GM12873 (cell line): ENCODE results near the gene GABRG3.

Source experiments
- CTCF ChIP-seq: IDR thresholded peaks from 2 replicates; pipeline ENCODE4 v1.5.1; 2012; ENCODE audit warnings: low read depth, mild to moderate bottlenecking, moderate library complexity, low read length, control low read depth; ENCODE audit not compliant: insufficient read depth; ENCODE audit errors: missing control alignments

Gene GABRG3

GRCh38 chr15:27410996-27411605 lies 440.1 kb downstream of the GABRG3 start:
- TF ChIP-seq CTCF, result no peak

- TF ChIP-seq CTCF, result no peak
Measured at GRCh38 chr15:27412415-27412814, 441.4 kb downstream of the GABRG3 start.

- no peak for TF ChIP-seq CTCF
Measured at GRCh38 chr15:27414168-27414870, 443.3 kb downstream of the GABRG3 start.

- TF ChIP-seq CTCF, result no peak
Measured at GRCh38 chr15:27418726-27419125, 447.7 kb downstream of the GABRG3 start.

- no peak for TF ChIP-seq CTCF
Measured at GRCh38 chr15:27422997-27423396, 452.0 kb downstream of the GABRG3 start.

- TF ChIP-seq CTCF, result no peak
Measured at GRCh38 chr15:27426805-27427204, 455.8 kb downstream of the GABRG3 start.

- TF ChIP-seq CTCF, result no peak
Measured at GRCh38 chr15:27427276-27427675, 456.3 kb downstream of the GABRG3 start.
